GM18505 (cell line): ENCODE measurements around the gene LDLRAD4.

Experiments used
- ATAC-seq: cut with Tn5 transposase; IDR thresholded peaks from one replicate; pipeline ENCODE4 v1.9.1; 2021; ENCODE audit not compliant: unreplicated experiment
- POLR2A ChIP-seq: IDR thresholded peaks from 4 replicates; pipeline ENCODE4 v1.6.1; 2011; ENCODE audit warnings: borderline replicate concordance; ENCODE audit not compliant: insufficient read depth, insufficient read length; ENCODE audit errors: extremely low read depth

LDLRAD4 gene

DNA sequence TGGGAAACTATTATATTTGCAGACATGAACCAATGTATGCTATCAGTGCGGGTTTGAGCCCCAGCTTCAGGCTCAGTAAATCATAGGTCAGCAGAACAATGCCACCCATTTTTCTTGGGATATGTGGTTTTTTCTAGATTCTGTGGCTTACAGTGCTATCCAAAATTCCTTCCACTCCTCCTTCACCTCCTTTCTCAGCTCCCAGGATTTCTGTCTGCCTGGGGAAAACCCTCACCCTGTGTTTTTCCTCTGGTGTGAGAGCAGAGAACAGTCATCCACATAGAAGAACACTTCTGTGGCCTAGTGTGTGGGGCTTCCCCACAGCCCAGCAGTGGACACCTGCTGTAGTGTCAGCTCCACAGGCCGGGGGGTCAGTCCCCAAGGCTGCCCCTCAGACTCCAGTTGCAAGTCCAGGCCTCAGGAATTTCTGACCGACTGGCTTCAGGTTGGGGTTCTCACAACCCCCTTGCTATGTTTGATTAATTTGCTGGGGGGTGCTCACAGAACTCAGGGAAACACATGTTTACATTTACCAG, 238.2 kb downstream of the LDLRAD4 start:
- no peak for TF ChIP-seq POLR2A
- no peak for ATAC-seq

DNA sequence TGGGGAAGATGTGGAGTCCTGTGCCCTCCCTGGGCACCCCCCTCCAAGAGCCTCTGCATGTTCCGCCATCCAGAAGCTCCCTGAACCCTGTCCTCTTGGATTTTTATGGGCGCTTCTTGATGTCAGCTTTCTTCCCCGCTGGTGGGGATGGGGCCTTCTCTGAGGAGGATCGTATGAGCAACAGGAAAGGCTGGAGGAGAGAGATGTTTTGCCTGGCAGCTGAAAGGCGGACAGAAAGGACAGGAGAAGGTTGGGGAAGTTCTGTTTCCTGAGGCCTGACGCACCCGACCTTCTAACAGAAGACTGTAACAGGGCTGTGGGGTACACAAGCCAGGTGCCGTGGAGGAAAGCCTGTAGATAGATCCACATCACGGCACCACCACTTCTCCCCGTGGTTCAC, 238.8 kb downstream of the LDLRAD4 start:
- no peak for TF ChIP-seq POLR2A
- no peak for ATAC-seq

DNA sequence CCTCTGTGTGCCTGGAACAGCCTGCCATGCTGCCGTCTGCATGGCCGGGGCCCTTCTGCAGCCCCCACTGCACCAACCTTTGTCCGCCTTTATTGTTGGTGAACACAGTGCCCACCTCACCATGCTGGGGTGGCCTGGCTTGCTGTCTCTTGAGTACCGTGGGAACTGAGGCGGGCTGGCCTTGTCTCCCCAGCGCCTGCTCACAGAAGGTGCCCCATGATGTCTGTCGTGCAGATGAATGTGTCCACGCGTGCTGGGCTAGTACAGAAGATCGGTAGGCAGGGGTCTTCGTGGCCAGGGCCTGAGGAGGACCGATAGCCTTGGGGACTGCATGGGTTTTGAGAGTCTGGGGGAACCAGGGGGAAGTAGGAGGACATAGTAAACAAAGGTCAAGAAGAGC, 242.4 kb downstream of the LDLRAD4 start:
- ATAC-seq, result no peak
- TF ChIP-seq POLR2A, result no peak

DNA sequence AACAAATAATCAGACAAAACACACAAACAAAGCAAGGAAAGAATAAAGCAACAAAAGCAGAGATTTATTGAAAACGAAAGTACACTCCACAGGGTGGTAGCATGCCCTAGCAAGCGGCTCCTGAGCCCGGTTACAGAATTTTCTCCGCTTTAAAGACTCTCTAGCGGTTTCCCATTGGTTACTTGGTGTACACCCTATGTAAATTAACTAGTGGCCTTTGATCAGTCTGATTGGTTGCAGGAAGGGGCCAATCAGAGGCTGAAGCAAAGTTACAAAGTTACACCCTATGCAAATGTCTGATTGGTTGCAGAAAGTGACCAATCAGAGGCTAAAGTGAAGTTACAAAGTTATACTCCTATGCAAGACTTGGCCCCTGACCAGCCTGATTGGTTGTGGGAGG, 242.9 kb downstream of the LDLRAD4 start:
- ATAC-seq, result no peak
- TF ChIP-seq POLR2A, result no peak

DNA sequence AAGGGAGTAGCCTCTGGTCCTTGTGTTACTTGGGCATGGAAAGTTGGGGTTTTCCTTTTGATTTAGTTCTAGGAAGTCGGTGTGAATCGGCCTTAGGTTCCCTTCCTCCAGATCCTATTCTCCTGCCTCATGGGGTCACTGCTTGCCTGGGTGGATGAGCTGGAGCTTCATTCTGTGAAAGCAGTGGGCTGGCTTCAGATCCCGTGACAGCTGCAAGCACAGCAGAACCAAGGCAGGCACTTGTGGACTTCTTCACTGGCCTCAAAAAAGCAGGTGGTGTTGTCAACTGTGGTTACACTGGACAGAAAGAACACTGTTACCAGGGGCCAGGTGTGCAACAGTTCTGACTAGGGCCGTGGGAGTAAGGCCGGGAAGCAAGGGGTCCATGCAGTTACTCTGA, 243.4 kb downstream of the LDLRAD4 start:
- ATAC-seq, result no peak
- no peak for TF ChIP-seq POLR2A

DNA sequence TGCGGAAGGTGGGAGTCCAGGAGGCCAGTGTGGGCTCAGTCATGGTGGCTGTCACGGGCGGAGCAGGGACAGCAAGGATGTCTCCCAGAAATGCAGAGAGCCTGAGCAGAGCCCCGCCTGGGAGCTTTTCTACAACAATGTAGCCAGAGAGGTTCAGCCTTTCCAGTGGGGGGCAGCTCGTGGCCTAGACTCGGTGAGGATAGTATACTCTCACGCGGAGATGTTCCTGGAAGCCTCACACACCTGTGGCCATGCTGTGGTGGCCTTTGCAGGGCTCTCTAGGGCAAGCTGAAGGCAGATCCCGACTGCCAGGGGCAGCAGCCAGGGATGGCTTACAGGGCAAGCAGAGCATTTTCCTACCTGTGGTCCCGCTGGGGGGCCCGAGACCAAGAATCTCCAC, 244.1 kb downstream of the LDLRAD4 start:
- TF ChIP-seq POLR2A, result no peak
- no peak for ATAC-seq

GRCh38 chr18:13463526-13464210, 245.1 kb downstream of the LDLRAD4 start:
- ATAC-seq, result no peak
- TF ChIP-seq POLR2A, result no peak

GRCh38 chr18:13464432-13465123, 246.0 kb downstream of the LDLRAD4 start:
- peak; percentile 73 for TF ChIP-seq POLR2A
- ATAC-seq, result peak; percentile 89

DNA sequence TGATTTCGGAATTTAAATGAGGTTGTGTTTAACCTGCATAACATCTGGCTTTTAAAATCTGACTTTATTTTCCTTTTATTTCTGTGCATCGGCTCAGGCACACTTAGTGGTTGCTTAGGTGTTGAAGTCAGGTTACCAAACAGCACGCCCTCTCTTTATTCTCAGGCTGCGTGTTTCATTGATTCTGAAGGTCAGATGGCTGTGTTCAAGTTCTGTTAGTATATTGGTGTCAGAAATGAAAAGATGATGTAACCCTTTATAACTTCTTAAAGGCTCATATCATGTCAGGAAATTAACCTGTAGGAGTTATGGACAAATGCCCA, 246.5 kb downstream of the LDLRAD4 start:
- no peak for TF ChIP-seq POLR2A
- peak; percentile 28 for ATAC-seq

GRCh38 chr18:13465476-13465875, 246.9 kb downstream of the LDLRAD4 start:
- peak; percentile 14 for ATAC-seq

DNA sequence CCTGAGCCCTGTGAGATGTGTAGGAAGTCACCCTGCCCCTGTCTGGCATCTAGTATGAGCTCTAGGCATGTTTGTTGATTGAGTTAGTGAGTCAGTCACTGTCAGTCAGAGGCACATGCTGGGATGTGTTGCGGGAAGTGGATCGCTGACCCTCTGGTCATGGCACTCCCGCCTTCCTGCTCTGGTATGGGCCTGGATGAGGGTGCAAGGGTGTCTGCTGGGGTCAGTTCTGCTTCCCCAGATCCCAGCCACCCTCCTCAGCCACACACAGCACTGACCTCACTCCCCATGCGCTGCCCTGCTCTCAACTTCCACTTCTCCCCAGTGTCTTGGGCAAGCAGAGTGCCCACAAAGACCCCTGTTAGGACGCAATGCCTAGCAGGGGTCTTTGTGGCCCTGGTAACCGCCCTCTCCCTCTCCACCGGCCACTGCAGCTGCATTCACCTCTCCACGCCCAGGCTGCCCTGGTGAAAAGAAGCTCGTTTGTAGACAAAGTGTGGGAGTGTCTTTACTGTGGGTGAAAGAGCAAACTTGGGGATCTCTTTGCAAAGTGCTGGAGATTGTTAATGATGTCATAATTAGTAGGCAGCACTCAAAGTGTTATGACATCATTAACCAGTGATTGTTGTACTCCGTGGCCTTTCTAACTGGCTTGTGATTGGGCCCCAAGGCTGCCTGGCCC, 252.1 kb downstream of the LDLRAD4 start:
- no peak for ATAC-seq
- TF ChIP-seq POLR2A, result no peak

More at GRCh38 chr18:13465476-13465875, 246.9 kb downstream of the LDLRAD4 start:
- TF ChIP-seq POLR2A, result no peak

DNA sequence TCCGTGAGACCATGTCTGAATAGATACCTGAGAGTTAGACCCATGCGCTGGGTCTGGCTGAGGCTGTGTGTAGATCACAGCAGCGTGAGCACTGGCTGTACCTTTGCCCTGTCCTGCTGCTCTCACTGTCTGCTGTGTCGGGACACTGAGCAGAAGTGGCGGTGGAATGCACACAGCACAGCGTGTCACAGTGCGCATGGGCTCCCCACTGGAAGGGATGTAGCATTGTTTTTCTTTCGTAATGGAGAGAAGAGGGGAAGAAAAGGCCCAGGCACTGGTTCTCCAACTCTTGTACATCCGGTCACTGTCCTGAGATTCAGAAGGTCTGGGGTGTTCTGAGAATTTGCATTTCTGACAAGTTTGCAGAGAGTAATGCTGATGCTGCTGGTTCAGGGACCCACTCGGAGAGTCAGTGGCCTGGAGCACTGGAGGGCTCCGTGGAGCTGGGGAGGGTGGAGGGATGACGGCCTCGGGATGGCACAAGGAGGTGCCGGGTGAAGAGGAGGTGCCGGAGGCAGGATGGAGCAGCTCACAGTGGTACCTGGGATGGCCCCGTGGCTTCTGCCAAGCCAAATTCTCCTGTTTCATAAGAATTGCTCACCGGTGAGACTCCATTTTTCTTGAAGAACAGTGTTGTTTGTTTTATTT, 252.8 kb downstream of the LDLRAD4 start:
- TF ChIP-seq POLR2A, result no peak
- no peak for ATAC-seq

DNA sequence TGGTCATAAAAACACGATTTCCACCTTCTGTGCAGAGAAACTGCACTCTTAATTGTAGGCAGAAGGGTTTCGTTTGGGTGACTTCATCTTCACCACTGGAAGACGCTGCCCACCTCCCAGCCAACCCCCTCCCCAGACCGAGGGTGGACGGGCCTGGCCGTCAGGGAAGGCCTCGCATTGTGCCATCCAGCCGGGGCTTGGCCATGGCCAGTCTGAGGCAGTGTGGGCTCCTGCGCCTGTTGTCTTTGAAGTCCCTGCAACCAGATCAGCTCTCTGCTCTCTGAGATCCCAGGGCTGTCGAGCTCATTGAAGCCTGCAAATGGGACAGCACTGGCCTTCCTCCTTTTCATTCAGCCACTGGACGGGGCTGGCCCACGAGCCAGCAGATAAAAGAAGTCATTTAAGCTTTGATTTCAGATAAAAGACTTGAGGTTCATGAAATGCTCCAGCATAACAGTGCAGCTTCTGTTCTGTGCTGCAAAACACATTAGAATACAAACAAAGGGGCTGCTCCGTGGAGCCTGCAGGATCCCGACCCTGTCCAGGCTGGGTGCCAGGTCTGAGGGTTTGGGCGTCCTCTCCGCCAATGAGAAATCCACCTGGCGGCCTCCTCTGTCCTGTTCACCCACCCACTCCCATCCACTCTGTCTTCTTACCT, 253.5 kb downstream of the LDLRAD4 start:
- ATAC-seq, result no peak
- no peak for TF ChIP-seq POLR2A

GRCh38 chr18:13473751-13474150, 255.2 kb downstream of the LDLRAD4 start:
- no peak for ATAC-seq

DNA sequence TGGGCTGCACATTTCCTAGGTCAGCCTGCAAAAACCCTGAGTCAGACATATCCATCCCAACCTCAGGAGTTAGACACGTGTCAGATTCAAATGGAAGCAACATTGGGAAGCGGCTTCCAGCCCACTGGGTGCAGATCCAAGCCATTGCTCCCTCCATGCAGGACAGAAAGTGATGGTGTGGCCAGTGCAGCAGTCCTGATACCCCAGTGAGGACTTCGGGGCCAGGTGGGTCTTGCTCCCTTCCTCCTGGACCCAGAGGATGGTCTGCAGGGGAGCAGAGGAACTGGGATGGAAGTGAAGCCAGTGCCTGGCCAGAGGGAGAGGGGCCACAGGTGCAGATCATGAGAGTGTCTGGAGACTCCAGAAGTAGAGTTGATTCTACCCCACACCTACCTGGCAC, 255.8 kb downstream of the LDLRAD4 start:
- TF ChIP-seq POLR2A, result no peak
- no peak for ATAC-seq

More at GRCh38 chr18:13473751-13474150, 255.2 kb downstream of the LDLRAD4 start:
- TF ChIP-seq POLR2A, result no peak
